Endodermal cell (in vitro differentiated cells): ENCODE data around the gene LYZ. TPM values are rescaled to one million over a fixed set of nuclear protein-coding genes. Genes with fewer than 3 reads are reported as not detected.

Experiments
- DNase-seq: peaks from one replicate; pipeline ENCODE4 v3.0.0-alpha.2; 2017
- H3K27ac ChIP-seq: 2 replicates; pipeline ENCODE4 v1.5.1; 2013; ENCODE audit warnings: mild to moderate bottlenecking, low read depth, low read length, moderate library complexity
- H3K27me3 ChIP-seq: 2 replicates; pipeline ENCODE4 v1.6.1; 2013; ENCODE audit warnings: mild to moderate bottlenecking, low read length, moderate library complexity; ENCODE audit not compliant: insufficient read depth, control insufficient read depth, poor library complexity, severe bottlenecking
- H3K36me3 ChIP-seq: 2 replicates; pipeline ENCODE4 v1.7.0; 2013; ENCODE audit warnings: mild to moderate bottlenecking, low read length, moderate library complexity; ENCODE audit not compliant: control insufficient read depth, insufficient read depth
- H3K4me1 ChIP-seq: one replicate; pipeline ENCODE4 v1.7.0; 2013; ENCODE audit warnings: low read length; ENCODE audit not compliant: control insufficient read depth, insufficient read depth
- H3K4me3 ChIP-seq: 2 replicates; pipeline ENCODE4 v1.5.1; 2013; ENCODE audit warnings: mild to moderate bottlenecking, low read length, moderate library complexity
- H3K9ac ChIP-seq: 2 replicates; pipeline ENCODE4 v1.6.1; 2013; ENCODE audit warnings: mild to moderate bottlenecking, low read length, moderate library complexity; ENCODE audit not compliant: poor library complexity, severe bottlenecking; ENCODE audit errors: extremely low read depth
- H3K9me3 ChIP-seq: 2 replicates; pipeline ENCODE4 v1.6.1; 2013; ENCODE audit warnings: mild to moderate bottlenecking, low read length, moderate library complexity; ENCODE audit not compliant: control insufficient read depth
- H3K27ac Mint-ChIP-seq: 2 replicates; pipeline ENCODE4 v1.8.0; 2020; ENCODE audit warnings: mixed read lengths
- H3K27me3 Mint-ChIP-seq: 2 replicates; pipeline ENCODE4 v1.8.0; 2021; ENCODE audit warnings: mild to moderate bottlenecking, mixed read lengths; ENCODE audit not compliant: insufficient read depth
- H3K36me3 Mint-ChIP-seq: 2 replicates; pipeline ENCODE4 v1.8.0; 2020; ENCODE audit warnings: low read depth, mixed read lengths
- H3K4me1 Mint-ChIP-seq: 2 replicates; pipeline ENCODE4 v1.8.0; 2020; ENCODE audit warnings: mixed read lengths
- H3K4me3 Mint-ChIP-seq: 2 replicates; pipeline ENCODE4 v1.8.0; 2020; ENCODE audit warnings: mild to moderate bottlenecking, moderate library complexity, mixed read lengths
- H3K9me3 Mint-ChIP-seq: 2 replicates; pipeline ENCODE4 v1.8.0; 2020; ENCODE audit warnings: mild to moderate bottlenecking, mixed read lengths
- CTCF ChIP-seq: fragments of 200-600 bp; sonication (generic); conservative IDR thresholded peaks from 2 replicates; pipeline ENCODE4 v1.5.0; 2021; ENCODE audit warnings: antibody characterized with exemption, mild to moderate bottlenecking
- WGBS, 2 experiments: methylation state at CpG; one replicate each; pipeline versions ENCODE4 v1.1.5 to v1.1.7; 2013; ENCODE audit warnings: missing lambda C conversion rate in 2 of 2, mixed read lengths in 1 of 2; ENCODE audit not compliant: insufficient coverage in 1 of 2, insufficient read length in 1 of 2; 5-methylcytosine and 5-hydroxymethylcytosine counted together
- total RNA-seq, 2 donors: library from RNA; stranded (reverse); fragmentation: NEBNext Ultra II Directional in 1 of 2; extraction: Animal tissue kit (Norgen Biotek cat#: 25700) in 1 of 2; gene quantifications; 2 replicates in 1 of 2; 3 replicates in 1 of 2; pipeline ENCODE4 v1.2.1, GENCODE V29; 2021

The LYZ gene
- total RNA-seq, 2 donors from 2014 or later = not detected

GRCh38 chr12:69338936-69339335, 9.2 kb upstream of the LYZ start:
- no peaks in the 10 kb centered on the region for H3K36me3 Mint-ChIP-seq
- DNase-seq = no peak

GRCh38 chr12:69339999-69340398, 8.2 kb upstream of the LYZ start:
- no peak overlapping the region for H3K4me3 ChIP-seq
- no peaks in the 10 kb centered on the region for H3K9me3 ChIP-seq
- WGBS, 2 experiments = 85 to 97% methylated on average over 2 of the region's 2 CpGs
- H3K36me3 ChIP-seq = no peaks in the 10 kb centered on the region
- Mint-ChIP-seq H3K27ac (no peak overlapping the region), H3K36me3 (no peaks in the 10 kb centered on the region), H3K4me3 (no peak overlapping the region), H3K27me3 (no peaks in the 10 kb centered on the region), H3K9me3 (no peaks in the 10 kb centered on the region), H3K4me1 (peaks cover 45% of the 10 kb centered on the region)
- TF ChIP-seq CTCF = no peak
- no peak overlapping the region for H3K9ac ChIP-seq
- peaks cover 8% of the 10 kb centered on the region for H3K4me1 ChIP-seq
- H3K27me3 ChIP-seq = no peaks in the 10 kb centered on the region
- no peak for DNase-seq
- no peak overlapping the region for H3K27ac ChIP-seq

More at GRCh38 chr12:69338936-69339335, 9.2 kb upstream of the LYZ start:
- no peak overlapping the region for H3K27ac ChIP-seq
- H3K27me3 Mint-ChIP-seq = no peaks in the 10 kb centered on the region
- H3K4me1 ChIP-seq = peaks cover 15% of the 10 kb centered on the region
- H3K4me1 Mint-ChIP-seq = peaks cover 56% of the 10 kb centered on the region
- H3K27ac Mint-ChIP-seq = no peak overlapping the region
- H3K4me3 ChIP-seq = no peak overlapping the region
- H3K36me3 ChIP-seq = no peaks in the 10 kb centered on the region
- no peak for TF ChIP-seq CTCF
- no peak overlapping the region for H3K9ac ChIP-seq
- H3K27me3 ChIP-seq = no peaks in the 10 kb centered on the region
- H3K9me3 Mint-ChIP-seq = no peaks in the 10 kb centered on the region
- H3K4me3 Mint-ChIP-seq = no peak overlapping the region
- H3K9me3 ChIP-seq = no peaks in the 10 kb centered on the region

- Histone ChIP-seq H3K4me3 (no peak overlapping the region), H3K27me3 (no peaks in the 10 kb centered on the region), H3K9ac (no peak overlapping the region), H3K9me3 (no peaks in the 10 kb centered on the region), H3K27ac (no peak overlapping the region), H3K36me3 (no peaks in the 10 kb centered on the region), H3K4me1 (peaks cover 8% of the 10 kb centered on the region)
- Mint-ChIP-seq H3K36me3 (no peaks in the 10 kb centered on the region), H3K9me3 (no peaks in the 10 kb centered on the region), H3K4me3 (no peak overlapping the region), H3K27ac (no peak overlapping the region), H3K4me1 (peaks cover 50% of the 10 kb centered on the region), H3K27me3 (no peaks in the 10 kb centered on the region)
- DNase-seq = no peak
- TF ChIP-seq CTCF = no peak
- 88 to 92% methylated on average over 3 to 5 of the region's 5 CpGs for WGBS, 2 experiments
Observed at GRCh38 chr12:69341328-69341727, 6.9 kb upstream of the LYZ start.
